Panc1 (cell line): Measurements from ENCODE around the gene TSPOAP1. TPM values are rescaled to one million over a fixed set of nuclear protein-coding genes. Genes with fewer than 3 reads are reported as not detected.

Source experiments
- ATAC-seq: fragments of 200-7000 bp; cut with Tn5 transposase; 2 replicates; pipeline ENCODE4 v1.9.1; 2020; ENCODE audit warnings: mild to moderate bottlenecking, moderate library complexity
- BruUV-seq: library from RNA; stranded (reverse); fragments of 400-500 nt; replicated peaks from 2 replicates; lab custom pipeline; 2021; lab: Mats Ljungman, UMichigan
- CTCF ChIA-PET: fragments of 300-600 bp; sonication (Branson Sonifier 250); formaldehyde crosslinking; loops from one replicate; lab custom pipeline; 2022; ENCODE audit warnings: antibody characterized with exemption; lab: Charles Lee
- POLR2A ChIA-PET: fragments of 300-600 bp; sonication (Branson Sonifier 250); formaldehyde crosslinking; loops from one replicate; lab custom pipeline; 2022; ENCODE audit warnings: antibody characterized with exemption; lab: Charles Lee
- DNase-seq: peaks from one replicate; pipeline ENCODE4 v3.0.0-alpha.2; 2010; ENCODE audit warnings: low read depth, low spot score
- H3K27ac ChIP-seq: 2 replicates; pipeline ENCODE4 v1.5.1; 2011; ENCODE audit warnings: mild to moderate bottlenecking, low read length, inconsistent platforms
- H3K27me3 ChIP-seq: fragments of 200-500 bp; sonication (Bioruptor generic); 2 replicates; pipeline ENCODE4 v1.6.0; 2014; ENCODE audit warnings: low read length, inconsistent platforms; ENCODE audit not compliant: control insufficient read depth, insufficient read depth
- H3K36me3 ChIP-seq: fragments of 200-500 bp; sonication (Bioruptor generic); 2 replicates; pipeline ENCODE4 v1.5.1; 2014; ENCODE audit warnings: inconsistent platforms, mild to moderate bottlenecking, low read length, moderate library complexity; ENCODE audit not compliant: control insufficient read depth, insufficient read depth
- H3K4me1 ChIP-seq: 2 replicates; pipeline ENCODE4 v1.5.1; 2011; ENCODE audit warnings: inconsistent platforms, mild to moderate bottlenecking, low read length, moderate library complexity; ENCODE audit not compliant: control insufficient read depth, insufficient read depth
- H3K4me3 ChIP-seq, 2 experiments: 2 replicates each; pipeline ENCODE4 v1.5.1; 2011 to 2012; ENCODE audit warnings: low read depth in 2 of 2, low read length in 2 of 2, mild to moderate bottlenecking in 2 of 2, inconsistent platforms in 1 of 2, moderate library complexity in 1 of 2
- H3K9me3 ChIP-seq: fragments of 200-500 bp; sonication (Bioruptor generic); 2 replicates; pipeline ENCODE4 v1.5.1; 2014; ENCODE audit warnings: low read depth, mild to moderate bottlenecking, inconsistent platforms, low read length, moderate library complexity; ENCODE audit not compliant: control insufficient read depth, insufficient read depth
- POLR2AphosphoS5 ChIP-seq: IDR thresholded peaks from 2 replicates; pipeline ENCODE4 v1.6.1; 2012; ENCODE audit warnings: mild to moderate bottlenecking, low read depth, low read length, moderate library complexity
- SIN3A ChIP-seq: IDR thresholded peaks from 2 replicates; pipeline ENCODE4 v1.6.1; 2012; ENCODE audit warnings: low read depth, mild to moderate bottlenecking, low read length, moderate library complexity, borderline replicate concordance; ENCODE audit not compliant: insufficient read depth
- TCF7L2 ChIP-seq: IDR thresholded peaks from 2 replicates; pipeline ENCODE4 v1.6.1; 2011; ENCODE audit warnings: mild to moderate bottlenecking, low read depth, low read length, inconsistent platforms
- in situ Hi-C: cut with HindIII; loops from 2 replicates; pipeline ENCODE4 v1.10.0; 2016; ENCODE audit warnings: low sequenced_read_pairs, low pct_unique_long_range_greater_than_20kb
- intact Hi-C: fragments of 100-400 bp; cut with micrococcal nuclease; formaldehyde crosslinking; loops from one replicate; pipeline ENCODE4 v1.10.0; 2022; ENCODE audit not compliant: unreplicated experiment
- total RNA-seq: library from RNA; stranded (reverse); gene quantifications from one replicate; pipeline ENCODE4 v1.2.1, GENCODE V29; 2021; ENCODE audit not compliant: unreplicated experiment
- TF ChIP-seq, protein P1 (sequence below): fragments of 450-650 bp; IDR thresholded peaks from 2 replicates; pipeline ENCODE4 v1.5.1; 2017; ENCODE audit warnings: mild to moderate bottlenecking
- TF ChIP-seq, protein P2 (sequence below), 2 experiments: IDR thresholded peaks; 2 replicates each; pipeline ENCODE4 v1.6.1; 2011 to 2012; ENCODE audit warnings: low read depth in 2 of 2, control low read depth in 1 of 2, low read length in 1 of 2, mild to moderate bottlenecking in 1 of 2, moderate library complexity in 1 of 2; ENCODE audit not compliant: insufficient read depth in 1 of 2

The TSPOAP1 gene
- total RNA-seq, 1 experiment from 2014 or later, result 0.05 TPM

DNA sequence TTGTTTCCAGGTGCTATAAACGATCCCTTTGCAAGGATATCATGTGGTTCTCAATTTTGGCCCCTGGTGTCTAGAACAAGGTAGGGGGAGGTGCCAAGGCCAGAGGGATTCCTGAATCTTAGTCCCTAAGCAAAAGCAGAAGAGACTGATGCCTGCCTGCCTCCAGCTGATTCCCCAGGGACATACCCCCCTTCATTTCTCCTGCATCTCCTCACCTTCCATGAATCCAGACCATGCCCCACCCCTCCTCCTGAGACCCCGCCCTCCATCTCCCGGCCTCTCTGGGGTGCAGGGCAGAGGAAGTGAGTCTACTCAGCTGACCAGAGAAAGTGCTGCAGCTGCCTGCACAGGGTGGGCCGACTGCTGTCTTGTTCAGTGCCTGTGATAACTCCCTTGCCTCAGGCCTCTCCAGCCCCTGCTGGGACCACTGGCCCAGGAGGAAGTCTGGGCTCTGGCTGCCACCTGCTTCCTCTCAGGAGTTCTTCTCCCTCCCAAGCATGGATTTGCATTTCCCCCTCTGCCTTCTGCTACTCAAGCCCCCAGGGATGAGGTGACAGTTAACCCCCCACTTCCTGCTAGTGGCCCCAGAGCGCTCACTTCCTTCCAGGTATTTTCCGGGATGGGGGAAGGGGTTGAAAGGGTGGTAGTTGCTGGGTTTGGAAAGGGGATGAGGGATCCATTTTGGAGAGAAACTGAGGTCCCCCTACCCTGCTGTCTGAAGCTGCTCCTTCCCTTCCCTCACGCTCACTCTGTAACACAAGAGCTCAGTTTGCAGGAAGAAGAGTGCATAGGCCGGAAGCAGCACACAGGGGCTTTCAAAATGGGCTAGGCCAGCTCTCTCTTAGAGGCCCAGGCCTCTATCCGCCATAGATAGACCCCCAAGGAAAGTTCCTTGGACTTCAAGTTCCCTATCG is 10.5 kb upstream of the TSPOAP1 start:
- no peak for DNase-seq
- CTCF ChIA-PET, result interaction anchor here (1.6 kb wide), 1 partner anchor 22 kb away, joined by 5 read pairs; no protein-coding TSS in a partner anchor
- intact Hi-C loops, result no loop called here
- Histone ChIP-seq H3K9me3 (no peaks in the 10 kb centered on the region), H3K4me3 (no peak overlapping the region), H3K27me3 (no peaks in the 10 kb centered on the region), H3K4me1 (no peaks in the 10 kb centered on the region; the same call in 1 of the 2 replicates), H3K36me3 (no peaks in the 10 kb centered on the region), H3K27ac (no peak overlapping the region)
- BruUV-seq, result no TSS peak
- in situ Hi-C loops, result no loop called here
- POLR2A ChIA-PET, result interaction anchor here (0.5 kb wide), 1 partner anchor 59 kb away, joined by 5 read pairs; no protein-coding TSS in a partner anchor
- TF ChIP-seq SIN3A (no peak), POLR2AphosphoS5 (no peak), TCF7L2 (no peak)
- TF ChIP-seq, protein P1, sequence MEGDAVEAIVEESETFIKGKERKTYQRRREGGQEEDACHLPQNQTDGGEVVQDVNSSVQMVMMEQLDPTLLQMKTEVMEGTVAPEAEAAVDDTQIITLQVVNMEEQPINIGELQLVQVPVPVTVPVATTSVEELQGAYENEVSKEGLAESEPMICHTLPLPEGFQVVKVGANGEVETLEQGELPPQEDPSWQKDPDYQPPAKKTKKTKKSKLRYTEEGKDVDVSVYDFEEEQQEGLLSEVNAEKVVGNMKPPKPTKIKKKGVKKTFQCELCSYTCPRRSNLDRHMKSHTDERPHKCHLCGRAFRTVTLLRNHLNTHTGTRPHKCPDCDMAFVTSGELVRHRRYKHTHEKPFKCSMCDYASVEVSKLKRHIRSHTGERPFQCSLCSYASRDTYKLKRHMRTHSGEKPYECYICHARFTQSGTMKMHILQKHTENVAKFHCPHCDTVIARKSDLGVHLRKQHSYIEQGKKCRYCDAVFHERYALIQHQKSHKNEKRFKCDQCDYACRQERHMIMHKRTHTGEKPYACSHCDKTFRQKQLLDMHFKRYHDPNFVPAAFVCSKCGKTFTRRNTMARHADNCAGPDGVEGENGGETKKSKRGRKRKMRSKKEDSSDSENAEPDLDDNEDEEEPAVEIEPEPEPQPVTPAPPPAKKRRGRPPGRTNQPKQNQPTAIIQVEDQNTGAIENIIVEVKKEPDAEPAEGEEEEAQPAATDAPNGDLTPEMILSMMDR, result no peak
- no peak for ATAC-seq

- Histone ChIP-seq H3K4me3 (no peak overlapping the region), H3K27me3 (no peaks in the 10 kb centered on the region), H3K36me3 (no peaks in the 10 kb centered on the region), H3K27ac (no peak overlapping the region), H3K4me1 (no peaks in the 10 kb centered on the region; the same call in 1 of the 2 replicates), H3K9me3 (no peaks in the 10 kb centered on the region)
- no TSS peak for BruUV-seq
- DNase-seq (no peak), ATAC-seq (no peak)
- TF ChIP-seq TCF7L2 (no peak), SIN3A (no peak), POLR2AphosphoS5 (no peak)
- TF ChIP-seq, protein P1, result no peak
- TF ChIP-seq, protein P2, sequence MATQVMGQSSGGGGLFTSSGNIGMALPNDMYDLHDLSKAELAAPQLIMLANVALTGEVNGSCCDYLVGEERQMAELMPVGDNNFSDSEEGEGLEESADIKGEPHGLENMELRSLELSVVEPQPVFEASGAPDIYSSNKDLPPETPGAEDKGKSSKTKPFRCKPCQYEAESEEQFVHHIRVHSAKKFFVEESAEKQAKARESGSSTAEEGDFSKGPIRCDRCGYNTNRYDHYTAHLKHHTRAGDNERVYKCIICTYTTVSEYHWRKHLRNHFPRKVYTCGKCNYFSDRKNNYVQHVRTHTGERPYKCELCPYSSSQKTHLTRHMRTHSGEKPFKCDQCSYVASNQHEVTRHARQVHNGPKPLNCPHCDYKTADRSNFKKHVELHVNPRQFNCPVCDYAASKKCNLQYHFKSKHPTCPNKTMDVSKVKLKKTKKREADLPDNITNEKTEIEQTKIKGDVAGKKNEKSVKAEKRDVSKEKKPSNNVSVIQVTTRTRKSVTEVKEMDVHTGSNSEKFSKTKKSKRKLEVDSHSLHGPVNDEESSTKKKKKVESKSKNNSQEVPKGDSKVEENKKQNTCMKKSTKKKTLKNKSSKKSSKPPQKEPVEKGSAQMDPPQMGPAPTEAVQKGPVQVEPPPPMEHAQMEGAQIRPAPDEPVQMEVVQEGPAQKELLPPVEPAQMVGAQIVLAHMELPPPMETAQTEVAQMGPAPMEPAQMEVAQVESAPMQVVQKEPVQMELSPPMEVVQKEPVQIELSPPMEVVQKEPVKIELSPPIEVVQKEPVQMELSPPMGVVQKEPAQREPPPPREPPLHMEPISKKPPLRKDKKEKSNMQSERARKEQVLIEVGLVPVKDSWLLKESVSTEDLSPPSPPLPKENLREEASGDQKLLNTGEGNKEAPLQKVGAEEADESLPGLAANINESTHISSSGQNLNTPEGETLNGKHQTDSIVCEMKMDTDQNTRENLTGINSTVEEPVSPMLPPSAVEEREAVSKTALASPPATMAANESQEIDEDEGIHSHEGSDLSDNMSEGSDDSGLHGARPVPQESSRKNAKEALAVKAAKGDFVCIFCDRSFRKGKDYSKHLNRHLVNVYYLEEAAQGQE (IDR thresholded peaks at IDR 0.05; ENCODE audit: insufficient read depth in 1 of 2, low read depth in 2 of 2, low read length in 1 of 2), result no peak
- ChIA-PET POLR2A (no interaction called here), CTCF (no interaction called here)
- intact Hi-C loops, result no loop called here
- in situ Hi-C loops, result no loop called here
Observed at GRCh38 chr17:58338454-58338840, 9.9 kb upstream of the TSPOAP1 start.
